HCT116 (cell line): ENCODE results near the gene ABTB2. TPM values are rescaled to one million over a fixed set of nuclear protein-coding genes. Genes with fewer than 3 reads are reported as not detected.
A peak's percentile ranks its signal among the peaks of the same experiment; 100 is the strongest.

Source experiments
- ATAC-seq: fragments of 200-7000 bp; cut with Tn5 transposase; 2 replicates; pipeline ENCODE4 v1.9.1; 2020; ENCODE audit warnings: mild to moderate bottlenecking, moderate library complexity
- BruUV-seq: library from RNA; stranded (reverse); fragments of 400-500 nt; replicated peaks from 2 replicates; lab custom pipeline; 2021; lab: Mats Ljungman, UMichigan
- CTCF ChIA-PET: fragments of 300-600 bp; sonication (Branson Sonifier 250); formaldehyde crosslinking; loops from one replicate; lab custom pipeline; 2021; ENCODE audit warnings: antibody characterized with exemption; lab: Charles Lee
- POLR2A ChIA-PET: fragments of 300-600, 350-600 bp; sonication (Branson Sonifier 250); formaldehyde crosslinking; loops from one replicate; lab custom pipeline; 2021; ENCODE audit warnings: antibody characterized with exemption; lab: Charles Lee
- RAD21 ChIA-PET, 2 experiments: fragments of 300-600 bp; sonication (Branson Sonifier 250); formaldehyde crosslinking; loops; one replicate each; lab custom pipeline; 2023; ENCODE audit warnings: low total read pairs in 2 of 2; ENCODE audit not compliant: uncharacterized antibody in 2 of 2, unreplicated experiment in 2 of 2, low non-redundant PET in 1 of 2; lab: Charles Lee
- DNase-seq: peaks from one replicate; pipeline ENCODE4 v3.0.0-alpha.2; 2010; ENCODE audit warnings: low read depth, low spot score
- H2AFZ ChIP-seq: fragments of 200-600 bp; shearing (Covaris generic), sonication (generic); 2 replicates; pipeline ENCODE4 v1.6.1; 2017; ENCODE audit warnings: low read depth, mixed run types, mixed read lengths, antibody characterized with exemption, low read length; ENCODE audit not compliant: poor library complexity, severe bottlenecking
- H3K27ac ChIP-seq: 2 replicates; pipeline ENCODE4 v1.5.1; 2012; ENCODE audit warnings: low read depth, low read length
- H3K27me3 ChIP-seq: fragments of 200-600 bp; sonication (generic); 2 replicates; pipeline ENCODE4 v1.6.1; 2016; ENCODE audit warnings: mixed run types, low read length, mixed read lengths; ENCODE audit not compliant: insufficient read depth
- H3K36me3 ChIP-seq, 2 experiments: fragments of 200-500 bp in 1 of 2; fragments of 200-600 bp in 1 of 2; sonication (Bioruptor generic) in 1 of 2; sonication (generic) in 1 of 2; 2 replicates each; pipeline versions ENCODE4 v1.5.1 to v1.6.1; 2014 to 2016; ENCODE audit warnings: low read length in 2 of 2, inconsistent platforms in 1 of 2, mixed read lengths in 1 of 2, mixed run types in 1 of 2; ENCODE audit not compliant: insufficient read depth in 2 of 2, control insufficient read depth in 1 of 2
- H3K4me1 ChIP-seq, 2 experiments: fragments of 200-600 bp in 1 of 2; sonication (generic) in 1 of 2; 2 replicates each; pipeline versions ENCODE4 v1.5.1 to v1.6.1; 2012 to 2017; ENCODE audit warnings: low read length in 2 of 2, inconsistent platforms in 1 of 2, mild to moderate bottlenecking in 1 of 2, mixed read lengths in 1 of 2, mixed run types in 1 of 2, moderate library complexity in 1 of 2; ENCODE audit not compliant: insufficient read depth in 2 of 2, control insufficient read depth in 1 of 2
- H3K4me2 ChIP-seq: fragments of 200-600 bp; sonication (generic); 2 replicates; pipeline ENCODE4 v1.6.1; 2017; ENCODE audit warnings: mixed run types, low read length, mixed read lengths
- H3K4me3 ChIP-seq, 2 experiments: fragments of 200-600 bp in 1 of 2; sonication (generic) in 1 of 2; replicated peaks in 1 of 2; 2 replicates each; pipeline ENCODE4 v1.5.1; 2011 to 2016; ENCODE audit warnings: low read length in 2 of 2, control low read depth in 1 of 2, low read depth in 1 of 2, mild to moderate bottlenecking in 1 of 2, mixed read lengths in 1 of 2, mixed run types in 1 of 2
- H3K79me2 ChIP-seq: fragments of 200-600 bp; sonication (generic); 2 replicates; pipeline ENCODE4 v1.6.1; 2017; ENCODE audit warnings: mild to moderate bottlenecking, mixed run types, low read length, moderate library complexity, mixed read lengths; ENCODE audit not compliant: insufficient read depth
- H3K9ac ChIP-seq: fragments of 200-600 bp; sonication (generic); 2 replicates; pipeline ENCODE4 v1.6.1; 2016; ENCODE audit warnings: low read length, mixed read lengths
- H3K9me2 ChIP-seq: fragments of 200-600 bp; sonication (generic), shearing (Covaris generic); 2 replicates; pipeline ENCODE4 v1.6.1; 2017; ENCODE audit warnings: mixed run types, mild to moderate bottlenecking, moderate library complexity; ENCODE audit not compliant: insufficient read depth
- H3K9me3 ChIP-seq, 2 experiments: fragments of 200-500 bp in 1 of 2; fragments of 200-600 bp in 1 of 2; sonication (Bioruptor generic) in 1 of 2; sonication (generic) in 1 of 2; 2 replicates each; pipeline ENCODE4 v1.6.1; 2014 to 2017; ENCODE audit warnings: low read length in 2 of 2, mixed read lengths in 2 of 2, inconsistent platforms in 1 of 2, low read depth in 1 of 2, mild to moderate bottlenecking in 1 of 2, mixed run types in 1 of 2, moderate library complexity in 1 of 2; ENCODE audit not compliant: control insufficient read depth in 1 of 2, insufficient read depth in 1 of 2
- H4K20me1 ChIP-seq: fragments of 200-600 bp; sonication (generic), shearing (Covaris generic); 2 replicates; pipeline ENCODE4 v1.6.1; 2017; ENCODE audit warnings: mixed run types, mild to moderate bottlenecking, moderate library complexity; ENCODE audit not compliant: insufficient read depth
- CEBPB ChIP-seq: IDR thresholded peaks from 2 replicates; pipeline ENCODE4 v1.6.1; 2012; ENCODE audit warnings: low read depth
- CTCF ChIP-seq, 3 experiments: fragments of 200-600 bp in 1 of 3; sonication (generic) in 1 of 3; IDR thresholded peaks in 2 of 3; conservative IDR thresholded peaks in 1 of 3; 2 replicates each; pipeline ENCODE4 v1.5.1; 2012 to 2017; ENCODE audit warnings: low read depth in 2 of 3, low read length in 2 of 3, antibody characterized with exemption in 1 of 3, borderline replicate concordance in 1 of 3, control low read depth in 1 of 3, mild to moderate bottlenecking in 1 of 3, mixed read lengths in 1 of 3, mixed run types in 1 of 3, moderate library complexity in 1 of 3; ENCODE audit not compliant: insufficient read depth in 1 of 3
- EZH2phosphoT487 ChIP-seq: fragments of 200-600 bp; IDR thresholded peaks from 2 replicates; pipeline ENCODE4 v1.6.1; 2018; ENCODE audit warnings: antibody characterized with exemption, borderline replicate concordance
- JUND ChIP-seq: IDR thresholded peaks from 2 replicates; pipeline ENCODE4 v1.6.1; 2012
- MAX ChIP-seq: IDR thresholded peaks from 2 replicates; pipeline ENCODE4 v1.6.1; 2012
- RAD21 ChIP-seq: IDR thresholded peaks from 2 replicates; pipeline ENCODE4 v1.6.1; 2012; ENCODE audit warnings: low read depth, mild to moderate bottlenecking
- SP1 ChIP-seq: IDR thresholded peaks from 2 replicates; pipeline ENCODE4 v1.6.1; 2012; ENCODE audit warnings: low read depth
- ZBTB33 ChIP-seq: IDR thresholded peaks from 2 replicates; pipeline ENCODE4 v1.6.1; 2011; ENCODE audit warnings: mild to moderate bottlenecking, low read length, moderate library complexity; ENCODE audit not compliant: insufficient replicate concordance; ENCODE audit errors: extremely low read depth
- ZNF274 ChIP-seq: fragments of 200-500 bp; sonication (Bioruptor generic); IDR thresholded peaks from 2 replicates; pipeline ENCODE4 v1.6.1; 2014; ENCODE audit warnings: mild to moderate bottlenecking, low read depth, low read length, inconsistent platforms
- intact Hi-C: fragments of 100-400 bp; cut with micrococcal nuclease; formaldehyde crosslinking; loops from 2 replicates; pipeline ENCODE4 v1.10.0; 2022
- total RNA-seq: library from RNA; stranded (reverse); gene quantifications from one replicate; pipeline ENCODE4 v1.2.1, GENCODE V29; 2021; ENCODE audit not compliant: unreplicated experiment

The ABTB2 gene
- total RNA-seq, 1 experiment from 2014 or later, result 6.8 TPM

- POLR2A ChIA-PET, result interaction anchor here (0.8 to 2.5 kb wide), 2 partner anchors 11 to 17 kb away, joined by 3 to 15 read pairs; no protein-coding TSS in a partner anchor
- no peaks in the 10 kb centered on the region for H3K27me3 ChIP-seq
- H3K27ac ChIP-seq, result no peak overlapping the region
- intact Hi-C loops, result no loop called here
- H3K79me2 ChIP-seq, result no peaks in the 10 kb centered on the region
- TF ChIP-seq SP1, result no peak
- TF ChIP-seq, all 23 proteins: peak for 0
- no TSS peak for BruUV-seq
- ChIA-PET CTCF (interaction anchor here (1.0 to 2.7 kb wide), 3 partner anchors 12 to 106 kb away, joined by 3 to 6 read pairs (median 4); partner anchors contain the start of gene ABTB2), RAD21 (interaction anchor here in 1 of 2 experiments (1.3 kb wide), 1 partner anchor 106 kb away, joined by 3 read pairs; the partner anchor contains the start of gene ABTB2)
- peaks cover 3% of the 10 kb centered on the region; the same call in 1 of the 2 replicates for H4K20me1 ChIP-seq
- ATAC-seq (no peak), DNase-seq (no peak)
- no peaks in the 10 kb centered on the region for H3K36me3 ChIP-seq
- H3K9me3 ChIP-seq, result no peaks in the 10 kb centered on the region
- H3K4me2 ChIP-seq, result peak overlapping the region; percentile 43
- H3K4me3 ChIP-seq, result no peak overlapping the region
- H3K4me1 ChIP-seq, result peaks cover 24 to 50% of the 10 kb centered on the region in 2 experiments
- no peak overlapping the region for H2AFZ ChIP-seq
- no peak overlapping the region for H3K9ac ChIP-seq
- H3K9me2 ChIP-seq, result no peaks in the 10 kb centered on the region
Measured at GRCh38 chr11:34251589-34251980, 106.2 kb downstream of the ABTB2 start.

GRCh38 chr11:34250732-34251588 lies 106.8 kb downstream of the ABTB2 start:
- CTCF ChIA-PET, result interaction anchor here (1.0 to 1.4 kb wide), 4 partner anchors 11 to 107 kb away, joined by 3 to 4 read pairs (median 3); partner anchors contain the start of gene ABTB2
- peak; percentile 92 for ATAC-seq
- Histone ChIP-seq H3K9me3 (no peaks in the 10 kb centered on the region), H4K20me1 (peaks cover 3% of the 10 kb centered on the region; the same call in 1 of the 2 replicates), H3K36me3 (no peaks in the 10 kb centered on the region), H3K9me2 (no peaks in the 10 kb centered on the region), H3K9ac (no peak overlapping the region), H2AFZ (no peak overlapping the region), H3K4me3 (no peak overlapping the region), H3K79me2 (no peaks in the 10 kb centered on the region), H3K4me1 (peaks cover 24 to 52% of the 10 kb centered on the region in 2 experiments), H3K27ac (no peak overlapping the region), H3K4me2 (peak overlapping the region; percentile 43), H3K27me3 (no peaks in the 10 kb centered on the region)
- DNase-seq, result peak; percentile 75
- POLR2A ChIA-PET, result interaction anchor here (0.8 to 2.5 kb wide), 2 partner anchors 12 to 17 kb away, joined by 3 to 15 read pairs; no protein-coding TSS in a partner anchor
- no TSS peak for BruUV-seq
- RAD21 ChIA-PET, result interaction anchor here in 1 of 2 experiments (1.3 kb wide), 1 partner anchor 107 kb away, joined by 3 read pairs; the partner anchor contains the start of gene ABTB2
- intact Hi-C loops, result no loop called here
- peak; percentile 42; the same call in 1 of the 2 replicates for TF ChIP-seq JUND
- peak; percentile 69; the same call in 1 of the 2 replicates for TF ChIP-seq MAX
- no peak for TF ChIP-seq RAD21
- no peak for TF ChIP-seq ZBTB33
- TF ChIP-seq CTCF (IDR thresholded peaks at IDR 0.05 in 2 of 3, conservative IDR thresholded peaks at IDR 0.05 in 1 of 3; ENCODE audit: borderline replicate concordance in 1 of 3, insufficient read depth in 1 of 3, low read depth in 2 of 3, low read length in 2 of 3), result no peak
- TF ChIP-seq EZH2phosphoT487, result no peak
- TF ChIP-seq ZNF274, result no peak
- TF ChIP-seq CEBPB, result no peak
